ENCODE data around the gene TMEM201. TPM values are rescaled to one million over a fixed set of nuclear protein-coding genes. Genes with fewer than 3 reads are reported as not detected.

TMEM201 gene
- total and polyA plus RNA-seq, 9 of the 15 experiments (the other 6 are each of a cell fraction or from before 2014, with no cell fraction given): 0.42 to 51.3 (median 7.4) TPM

- TF ChIP-seq ZNF445 (CRISPR knock-in tag; IDR thresholded peaks at IDR 0.05; ENCODE audit: low read depth) (no peak), TCFL5 (CRISPR knock-in tag; conservative IDR thresholded peaks at IDR 0.05) (no peak), SMARCC2 (IDR thresholded peaks at IDR 0.05; ENCODE audit: low read depth) (no peak), KDM1A (IDR thresholded peaks at IDR 0.05) (no peak), FOXM1 (IDR thresholded peaks at IDR 0.05; ENCODE audit: low read depth) (no peak), FOXM1 (CRISPR knock-in tag; IDR thresholded peaks at IDR 0.05; ENCODE audit: low read depth) (no peak), ZNF75A (CRISPR knock-in tag; IDR thresholded peaks at IDR 0.05) (no peak), TAF1 (IDR thresholded peaks at IDR 0.05; ENCODE audit: control insufficient read depth, extremely low read depth, insufficient read depth, low read length, severe bottlenecking) (no peak), ZNF224 (CRISPR knock-in tag; IDR thresholded peaks at IDR 0.05) (no peak), CHD1 (IDR thresholded peaks at IDR 0.05; ENCODE audit: low read length) (no peak), MED1 (CRISPR knock-in tag; IDR thresholded peaks at IDR 0.05; ENCODE audit: borderline replicate concordance) (no peak), BRCA1 (IDR thresholded peaks at IDR 0.05) (no peak), BRCA1 (CRISPR knock-in tag; IDR thresholded peaks at IDR 0.05) (no peak), RFX1 (IDR thresholded peaks at IDR 0.05) (peak; percentile 90), RFX7 (CRISPR knock-in tag; IDR thresholded peaks at IDR 0.05) (no peak), ZNF518B (CRISPR knock-in tag; IDR thresholded peaks at IDR 0.05) (no peak)
- TF ChIP-seq, protein P1, sequence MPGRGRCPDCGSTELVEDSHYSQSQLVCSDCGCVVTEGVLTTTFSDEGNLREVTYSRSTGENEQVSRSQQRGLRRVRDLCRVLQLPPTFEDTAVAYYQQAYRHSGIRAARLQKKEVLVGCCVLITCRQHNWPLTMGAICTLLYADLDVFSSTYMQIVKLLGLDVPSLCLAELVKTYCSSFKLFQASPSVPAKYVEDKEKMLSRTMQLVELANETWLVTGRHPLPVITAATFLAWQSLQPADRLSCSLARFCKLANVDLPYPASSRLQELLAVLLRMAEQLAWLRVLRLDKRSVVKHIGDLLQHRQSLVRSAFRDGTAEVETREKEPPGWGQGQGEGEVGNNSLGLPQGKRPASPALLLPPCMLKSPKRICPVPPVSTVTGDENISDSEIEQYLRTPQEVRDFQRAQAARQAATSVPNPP (IDR thresholded peaks at IDR 0.05; ENCODE audit: borderline replicate concordance, insufficient read depth, insufficient read length): no peak
- TF ChIP-seq, protein P2, sequence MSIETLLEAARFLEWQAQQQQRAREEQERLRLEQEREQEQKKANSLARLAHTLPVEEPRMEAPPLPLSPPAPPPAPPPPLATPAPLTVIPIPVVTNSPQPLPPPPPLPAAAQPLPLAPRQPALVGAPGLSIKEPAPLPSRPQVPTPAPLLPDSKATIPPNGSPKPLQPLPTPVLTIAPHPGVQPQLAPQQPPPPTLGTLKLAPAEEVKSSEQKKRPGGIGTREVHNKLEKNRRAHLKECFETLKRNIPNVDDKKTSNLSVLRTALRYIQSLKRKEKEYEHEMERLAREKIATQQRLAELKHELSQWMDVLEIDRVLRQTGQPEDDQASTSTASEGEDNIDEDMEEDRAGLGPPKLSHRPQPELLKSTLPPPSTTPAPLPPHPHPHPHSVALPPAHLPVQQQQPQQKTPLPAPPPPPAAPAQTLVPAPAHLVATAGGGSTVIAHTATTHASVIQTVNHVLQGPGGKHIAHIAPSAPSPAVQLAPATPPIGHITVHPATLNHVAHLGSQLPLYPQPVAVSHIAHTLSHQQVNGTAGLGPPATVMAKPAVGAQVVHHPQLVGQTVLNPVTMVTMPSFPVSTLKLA (conservative IDR thresholded peaks at IDR 0.05): peak in 1 of 2 experiments; percentile 77; a peak in 3 of 4 replicates
Measured at GRCh38 chr1:9593492-9594465, 5.1 kb downstream of the TMEM201 start (continued).

Data from K562 (cell line).